OCI-LY1 (cell line): Measurements from ENCODE around the gene DNTT.

Experiments
- EZH2 ChIP-seq: fragments of 200-600 bp; sonication (generic), shearing (Covaris generic); IDR thresholded peaks from 2 replicates; pipeline ENCODE4 v1.8.0; 2017; ENCODE audit warnings: borderline replicate concordance, mixed run types, mild to moderate bottlenecking, antibody characterized with exemption, low read length, moderate library complexity, mixed read lengths
- TF ChIP-seq, protein P1 (sequence below): fragments of 200-600 bp; sonication (generic), shearing (Covaris generic); IDR thresholded peaks from 2 replicates; pipeline ENCODE4 v1.5.1; 2017; ENCODE audit warnings: mild to moderate bottlenecking, antibody characterized with exemption, low read length, moderate library complexity, mixed read lengths

DNA sequence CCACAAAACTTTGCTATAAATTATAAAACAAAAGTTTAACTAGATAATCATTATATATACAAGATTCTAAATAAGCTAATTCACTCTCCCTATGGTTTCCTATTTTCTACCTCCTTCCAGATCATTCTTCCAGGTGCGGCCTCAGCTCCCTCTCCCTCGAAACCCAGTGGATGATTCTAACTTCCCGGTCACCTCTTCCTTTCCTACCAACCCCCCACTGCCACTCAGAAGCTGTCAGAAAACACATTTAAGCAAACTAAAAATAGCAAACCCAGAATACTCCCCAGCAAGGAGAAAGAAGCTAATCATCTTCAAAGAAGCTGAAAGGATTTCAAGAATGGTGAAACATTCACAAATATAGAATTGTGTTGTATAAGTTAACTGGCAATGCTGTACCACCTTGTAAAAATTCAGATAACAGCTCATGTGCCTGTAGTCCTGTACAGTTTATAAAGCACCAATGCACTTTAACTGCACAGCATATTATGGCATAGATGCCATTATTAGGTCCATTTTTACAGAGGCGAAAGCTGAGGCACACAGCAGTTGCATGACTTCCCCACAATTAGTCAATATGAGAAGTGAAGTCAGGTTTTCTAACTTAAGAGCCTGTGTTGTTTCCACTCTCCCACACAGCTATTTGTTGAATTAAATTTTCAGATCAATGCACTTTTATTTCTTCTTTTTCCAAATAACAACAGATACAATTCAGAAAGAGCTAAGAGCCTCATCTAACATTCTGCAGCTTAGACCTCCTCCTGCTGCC lies 13.7 kb upstream of the DNTT start:
- TF ChIP-seq, protein P1, sequence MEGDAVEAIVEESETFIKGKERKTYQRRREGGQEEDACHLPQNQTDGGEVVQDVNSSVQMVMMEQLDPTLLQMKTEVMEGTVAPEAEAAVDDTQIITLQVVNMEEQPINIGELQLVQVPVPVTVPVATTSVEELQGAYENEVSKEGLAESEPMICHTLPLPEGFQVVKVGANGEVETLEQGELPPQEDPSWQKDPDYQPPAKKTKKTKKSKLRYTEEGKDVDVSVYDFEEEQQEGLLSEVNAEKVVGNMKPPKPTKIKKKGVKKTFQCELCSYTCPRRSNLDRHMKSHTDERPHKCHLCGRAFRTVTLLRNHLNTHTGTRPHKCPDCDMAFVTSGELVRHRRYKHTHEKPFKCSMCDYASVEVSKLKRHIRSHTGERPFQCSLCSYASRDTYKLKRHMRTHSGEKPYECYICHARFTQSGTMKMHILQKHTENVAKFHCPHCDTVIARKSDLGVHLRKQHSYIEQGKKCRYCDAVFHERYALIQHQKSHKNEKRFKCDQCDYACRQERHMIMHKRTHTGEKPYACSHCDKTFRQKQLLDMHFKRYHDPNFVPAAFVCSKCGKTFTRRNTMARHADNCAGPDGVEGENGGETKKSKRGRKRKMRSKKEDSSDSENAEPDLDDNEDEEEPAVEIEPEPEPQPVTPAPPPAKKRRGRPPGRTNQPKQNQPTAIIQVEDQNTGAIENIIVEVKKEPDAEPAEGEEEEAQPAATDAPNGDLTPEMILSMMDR: no peak
- TF ChIP-seq EZH2: no peak
